ENCODE measurements around the gene SLC12A4.

- TF ChIP-seq CTCF (IDR thresholded peaks at IDR 0.05) (no peak), POLR2A (IDR thresholded peaks at IDR 0.05) (no peak), POLR2AphosphoS5 (IDR thresholded peaks at IDR 0.05) (no peak)
These were observed 10.8 kb downstream of the SLC12A4 start for GRCh38 chr16:67957622-67958021.
